NCI-H345 (cell line): ENCODE results near the gene CYGB.

ENCODE experiments used
- DNase-seq: peaks from one replicate; lab custom pipeline; 2025; lab: John Stamatoyannopoulos, UW

CYGB gene

DNA sequence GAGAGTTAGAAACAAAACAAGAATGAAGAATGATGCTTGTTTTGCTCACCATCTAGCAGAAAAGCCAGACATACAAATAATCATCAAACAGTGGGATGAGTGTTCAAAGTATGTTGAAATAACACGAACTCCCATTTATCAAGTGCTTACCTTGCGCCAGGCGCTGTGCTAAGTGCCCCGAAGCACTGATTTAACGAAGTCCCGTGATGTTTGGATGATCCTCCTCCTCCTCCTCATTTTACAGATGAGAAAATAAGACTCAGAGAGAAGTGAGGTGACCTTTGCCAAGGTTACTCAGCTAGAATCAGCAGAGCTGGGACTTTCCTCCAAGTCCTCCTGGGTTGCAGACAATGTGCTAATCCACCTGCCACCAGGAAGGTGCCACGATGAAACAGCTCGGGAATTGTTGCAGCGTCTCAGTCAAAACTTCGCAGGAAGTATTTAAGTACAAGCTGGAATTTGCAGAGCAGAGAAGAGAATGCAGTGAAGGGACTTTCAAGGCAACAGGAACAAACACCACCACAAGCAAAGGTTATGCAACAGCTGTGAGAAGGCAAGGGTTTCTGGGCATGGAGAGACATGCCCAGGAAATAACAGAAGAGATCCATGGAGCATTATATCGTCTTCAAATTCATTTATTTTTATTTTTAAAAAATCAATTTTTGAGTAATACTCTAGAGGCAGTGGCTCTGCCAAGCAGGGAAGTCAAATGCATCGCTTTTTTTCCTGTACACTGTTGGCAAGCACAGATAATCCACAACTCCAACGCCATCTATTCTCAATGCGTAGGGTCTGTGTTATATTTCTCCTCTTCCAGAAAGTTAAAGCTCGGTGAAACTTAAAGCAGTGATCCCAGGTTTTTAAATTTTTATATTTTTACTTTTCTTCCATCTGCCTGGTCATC, 13.5 kb upstream of the CYGB start:
- no peak for DNase-seq

DNA sequence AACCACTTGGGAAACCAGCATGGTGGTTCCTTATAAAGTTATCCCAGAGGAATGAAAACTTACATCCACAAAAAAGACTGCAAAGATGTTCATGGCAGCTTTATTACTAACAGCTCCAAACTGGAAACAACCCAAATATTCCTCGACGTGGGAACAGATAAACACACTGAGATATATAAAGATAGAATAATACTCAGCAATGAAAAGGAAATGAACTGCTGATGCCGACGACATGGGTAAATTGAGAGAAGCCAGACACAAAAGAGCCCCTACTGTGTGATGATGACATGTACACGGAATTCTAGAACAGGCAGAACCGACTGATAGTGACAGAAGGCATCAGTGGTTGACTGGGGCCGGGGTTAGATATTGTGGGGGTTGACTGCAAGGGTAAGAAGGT, 12.0 kb upstream of the CYGB start:
- no peak for DNase-seq

DNA sequence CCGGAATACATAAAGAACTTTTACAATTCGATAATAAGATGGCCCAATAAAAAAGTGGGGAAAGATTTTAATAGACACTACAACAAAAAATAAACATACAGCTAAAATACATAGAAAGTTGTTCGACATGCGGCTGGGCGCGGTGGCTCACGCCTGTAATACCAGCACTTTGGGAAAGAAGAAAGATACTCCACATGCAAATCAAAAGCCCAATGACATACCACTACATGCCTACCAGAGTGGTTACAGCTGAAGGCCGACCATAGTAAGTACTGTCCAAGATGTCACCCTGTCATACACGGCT, 11.7 kb upstream of the CYGB start:
- no peak for DNase-seq

DNA sequence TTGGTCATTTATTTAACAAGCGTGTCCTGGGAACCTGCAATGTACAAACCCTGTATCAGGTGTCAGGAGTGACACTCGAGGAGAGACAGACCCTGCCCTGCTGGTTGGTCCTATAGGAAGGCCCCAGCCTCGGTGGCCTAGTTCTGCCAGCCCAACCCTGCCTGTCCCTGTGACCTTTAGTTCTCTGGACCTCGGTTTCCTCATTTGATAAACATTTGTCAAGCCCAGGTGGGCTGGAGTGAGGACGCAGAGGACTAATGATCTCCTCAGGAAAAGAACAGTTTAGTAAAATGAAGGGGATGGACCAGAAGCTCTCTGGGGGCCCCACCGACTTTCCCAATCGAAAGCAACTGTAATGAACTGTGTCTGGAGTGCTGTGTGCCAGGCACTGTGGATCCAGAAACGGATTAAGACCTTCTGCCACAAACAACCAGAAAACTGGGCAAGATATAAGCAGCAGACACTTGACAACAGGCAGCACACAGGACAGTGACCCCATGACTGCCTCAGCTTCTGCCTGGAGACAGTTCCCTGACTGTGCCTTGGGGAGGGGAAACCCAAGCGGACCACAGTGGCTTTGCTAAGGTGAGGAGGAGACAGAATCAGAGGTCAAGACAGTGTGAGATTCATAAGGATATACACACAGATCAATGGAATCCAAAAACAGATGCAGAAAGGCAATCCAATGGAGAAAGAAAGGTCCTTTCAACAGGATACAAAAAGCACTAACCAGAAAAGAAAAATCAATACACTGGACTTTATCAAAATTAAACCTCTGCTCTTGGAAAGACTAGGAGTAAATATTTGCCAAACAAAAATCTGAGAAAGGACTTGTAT, 11.1 kb upstream of the CYGB start:
- DNase-seq = no peak

DNA sequence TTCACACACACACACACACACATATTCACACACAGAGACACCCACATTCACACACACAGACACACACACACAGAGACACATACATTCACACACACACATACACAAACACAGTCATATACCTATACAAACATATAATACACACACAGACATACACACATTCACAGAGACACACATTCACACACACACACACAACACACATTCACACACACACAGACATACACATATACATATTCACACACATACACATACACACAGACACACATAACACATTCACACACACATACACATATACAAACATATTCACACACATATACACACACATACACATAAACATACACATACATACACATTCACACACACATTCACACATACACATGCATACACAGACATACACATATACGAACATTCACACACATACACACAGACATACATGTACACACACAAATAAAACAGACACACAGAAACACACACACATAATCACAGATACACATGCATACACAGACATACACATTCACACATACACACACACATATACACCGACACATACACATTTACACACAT, 10.2 kb upstream of the CYGB start:
- no peak for DNase-seq

DNA sequence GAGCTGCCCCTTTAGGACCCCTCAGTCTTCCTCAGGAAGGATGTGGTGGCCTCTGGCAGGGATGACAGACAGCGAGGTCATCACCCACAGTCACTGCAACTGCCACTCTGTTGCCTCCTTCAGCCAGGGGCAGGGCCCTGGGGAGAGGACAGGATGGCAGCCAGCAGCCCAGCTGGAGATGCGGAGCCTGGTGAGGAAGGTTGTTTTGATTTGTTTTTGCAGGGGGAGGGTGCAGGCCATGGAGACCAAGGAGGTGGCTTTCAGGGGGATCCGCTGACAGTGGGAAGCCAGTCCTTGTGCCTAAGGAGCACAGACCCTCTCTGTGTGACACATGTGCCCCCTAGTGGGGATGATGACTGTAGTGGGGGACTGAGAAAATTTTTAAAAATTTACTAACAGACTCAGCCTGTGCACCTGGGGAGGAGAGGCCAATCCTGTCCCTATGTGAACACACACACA, 9.7 kb upstream of the CYGB start:
- peak; percentile 39 for DNase-seq

DNA sequence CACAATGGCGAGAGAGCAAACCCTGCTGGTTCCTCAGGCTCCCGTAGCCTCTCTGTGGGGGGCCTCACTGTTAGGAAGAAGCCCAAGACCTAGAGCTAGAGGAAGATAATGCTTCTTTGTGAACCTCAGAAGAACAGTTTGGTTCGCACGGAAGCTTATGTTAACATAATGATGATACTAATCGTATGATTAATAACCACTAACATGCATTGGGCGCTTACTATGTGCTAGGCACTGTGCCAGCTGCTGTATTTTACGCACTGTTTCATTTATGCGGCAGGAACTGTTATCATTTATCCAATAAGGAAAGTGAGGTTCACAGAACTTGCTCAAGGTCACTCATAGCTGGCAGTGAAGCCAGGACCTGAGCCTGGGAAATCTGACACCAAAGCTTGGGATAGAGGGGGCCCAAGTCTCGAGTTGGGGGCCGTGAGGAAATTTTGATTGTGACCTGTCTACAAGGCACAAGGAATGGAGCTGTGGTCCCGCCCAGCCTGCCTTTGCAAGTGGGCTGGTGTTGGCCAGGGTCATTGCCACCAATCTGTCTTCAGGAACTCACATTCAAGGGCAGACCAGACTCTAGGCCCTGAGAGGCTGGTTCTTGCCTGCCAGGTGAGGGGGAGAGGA, 9.2 kb upstream of the CYGB start:
- DNase-seq = no peak

DNA sequence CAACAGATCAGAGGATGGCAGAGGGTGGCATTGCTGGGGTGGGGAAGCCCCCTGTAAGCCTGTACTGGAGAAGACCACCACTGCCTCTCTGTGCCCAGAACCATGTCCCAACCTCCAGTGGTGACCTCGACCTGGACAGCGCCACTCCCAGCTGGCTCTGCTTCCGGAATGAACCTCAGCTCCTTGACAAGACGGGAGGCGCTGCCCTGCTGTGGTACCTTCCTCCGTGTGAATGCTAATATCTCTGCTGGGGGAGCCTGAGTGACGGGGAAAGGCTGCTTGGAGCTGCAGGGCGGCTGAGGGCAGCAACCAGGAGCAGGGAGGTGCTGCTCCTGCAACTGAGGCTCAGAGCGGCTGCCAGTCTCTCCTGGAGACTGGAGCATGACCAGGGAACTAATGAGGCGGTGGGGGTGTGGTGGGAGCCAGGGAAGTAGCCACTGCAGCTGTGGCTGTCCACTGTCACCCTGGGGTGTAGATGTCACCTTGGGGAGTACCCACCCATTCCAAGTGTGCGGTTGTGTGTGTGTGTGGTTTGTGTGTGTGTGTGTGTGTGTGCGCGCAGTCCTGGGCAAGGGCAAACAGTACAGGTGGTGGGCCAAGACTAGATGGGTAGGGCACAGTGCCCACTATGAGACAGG, 8.5 kb upstream of the CYGB start:
- DNase-seq = no peak

DNA sequence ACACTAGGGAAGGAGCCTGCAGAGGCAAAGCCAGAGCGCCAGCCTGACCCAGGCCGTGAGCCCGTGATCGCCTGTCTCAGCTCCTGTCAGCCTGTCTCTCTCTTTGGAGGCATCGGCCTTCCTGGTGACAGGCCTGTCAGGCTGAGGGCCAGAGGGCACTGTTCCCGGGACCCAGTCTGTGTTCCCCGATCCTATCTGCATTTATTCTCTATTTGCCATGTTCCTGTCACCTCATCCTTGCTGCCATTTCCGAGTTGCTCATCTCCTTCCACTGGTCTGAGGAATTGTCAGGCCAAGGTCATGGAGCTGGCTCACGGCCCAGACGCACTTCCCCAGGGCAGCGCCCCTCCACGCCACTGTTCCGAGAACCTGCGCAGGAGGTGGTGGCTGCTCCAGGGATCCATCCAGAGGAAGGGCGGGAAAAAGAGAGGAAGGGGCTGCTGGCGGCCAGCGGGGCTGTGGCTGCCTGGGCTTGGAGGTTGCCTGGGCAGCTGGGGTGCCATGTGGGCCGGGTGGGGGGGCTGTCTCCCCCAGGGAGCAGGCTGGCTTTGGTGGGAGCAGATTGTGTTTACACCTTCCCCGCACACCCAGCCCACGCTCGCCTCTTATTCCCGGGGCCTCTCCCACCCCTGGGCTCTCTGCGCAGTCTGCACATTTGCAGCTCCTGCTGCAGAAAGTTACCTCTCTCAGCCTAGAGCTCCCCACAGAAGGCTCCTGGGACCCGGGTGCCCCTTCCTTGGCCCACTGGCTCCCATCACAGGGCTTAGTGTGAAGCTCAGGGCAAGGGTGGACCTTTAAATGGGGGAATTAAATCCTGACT, 7.2 kb upstream of the CYGB start:
- DNase-seq = no peak

DNA sequence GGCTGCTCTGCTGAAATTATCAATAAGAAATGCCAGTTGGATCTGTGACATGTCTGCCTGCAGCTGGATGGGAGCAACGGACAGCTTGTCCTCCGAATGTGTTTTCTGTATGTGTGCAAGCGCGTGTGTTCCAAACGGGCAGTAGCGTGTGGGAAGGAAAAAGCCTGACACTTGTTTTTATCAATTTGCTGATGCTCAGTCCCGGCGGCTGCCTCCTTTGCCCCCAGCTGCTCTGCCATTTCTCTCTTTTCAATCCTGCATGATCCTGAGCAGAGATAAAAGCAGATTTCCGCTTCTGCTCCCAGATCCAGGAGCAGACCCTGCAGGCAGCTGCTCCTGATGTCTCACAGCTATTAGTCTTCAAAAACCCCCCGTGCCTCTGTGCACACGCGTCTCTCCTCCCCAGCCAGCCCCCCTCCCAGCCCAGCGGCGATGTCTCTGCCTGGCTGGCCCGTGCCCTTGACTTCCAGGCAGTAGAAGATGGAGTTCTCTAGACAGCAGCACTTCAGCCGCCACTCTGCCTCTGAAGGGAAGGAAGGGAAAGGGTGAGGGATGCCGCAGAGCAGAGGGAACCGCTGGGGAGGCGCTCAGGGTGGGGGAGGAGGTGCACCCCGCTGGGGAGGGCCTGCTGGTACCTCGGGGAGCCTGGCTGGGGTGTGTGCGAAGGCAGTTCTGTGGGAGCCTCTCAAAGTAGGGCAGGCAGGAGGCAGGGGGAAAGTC, 6.5 kb upstream of the CYGB start:
- DNase-seq = no peak

DNA sequence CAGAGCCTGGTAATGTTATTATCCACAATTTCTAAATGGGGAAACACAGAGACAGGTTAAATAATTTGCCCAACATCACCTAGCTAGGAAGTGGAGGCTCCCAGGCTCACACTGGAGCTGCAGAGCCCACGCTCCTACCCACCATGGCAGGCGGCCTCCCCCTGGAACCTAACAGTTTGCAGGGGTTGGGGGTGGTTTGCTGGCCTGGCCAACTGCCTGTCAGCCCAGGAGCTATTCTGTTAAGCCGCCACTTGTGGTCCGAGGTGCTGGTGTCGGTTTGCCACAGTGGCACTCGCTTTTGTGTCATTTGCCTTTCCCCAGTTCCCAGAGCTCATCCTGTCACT, 5.9 kb upstream of the CYGB start:
- DNase-seq = no peak

DNA sequence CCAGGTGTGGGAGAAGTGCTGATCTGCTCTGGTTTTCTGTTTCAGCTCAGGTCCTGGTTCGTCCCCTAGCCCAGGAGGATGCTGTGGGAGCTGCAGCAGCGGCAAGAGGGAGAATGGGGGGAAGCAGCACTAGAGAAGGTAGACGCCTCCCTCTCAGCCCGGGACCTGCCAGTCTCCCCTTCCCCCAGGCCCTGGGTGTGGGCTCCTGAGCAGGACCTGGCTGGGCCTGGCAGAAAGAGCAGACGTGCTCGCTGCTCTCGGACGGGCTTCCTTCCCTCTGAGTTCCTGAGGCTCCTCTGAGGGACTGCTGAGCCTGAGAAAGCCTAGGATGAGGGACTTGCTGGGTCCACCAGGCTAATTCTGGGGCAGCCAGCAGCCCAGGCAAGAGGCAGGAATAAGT, 5.5 kb upstream of the CYGB start:
- DNase-seq = no peak

DNA sequence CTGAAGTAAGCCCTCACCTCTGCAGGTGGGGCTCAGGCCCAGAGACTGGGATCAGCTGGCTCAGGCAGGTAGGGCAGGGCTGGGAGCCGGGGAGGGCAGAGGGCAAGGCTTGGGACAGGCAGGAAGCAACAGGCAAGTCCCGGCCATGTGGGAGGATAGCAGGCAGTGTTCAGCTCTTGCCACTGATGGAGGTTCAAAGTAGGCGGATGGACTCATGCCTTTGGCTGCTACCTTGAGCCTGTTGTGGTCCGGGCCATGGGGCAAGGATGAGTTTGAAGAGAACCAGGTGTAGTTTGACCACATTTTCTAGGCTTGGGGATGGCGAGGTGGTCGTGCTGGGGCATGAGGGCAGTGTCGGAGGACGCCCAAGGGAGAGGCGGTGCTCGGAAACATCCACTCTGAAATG, 5.1 kb upstream of the CYGB start:
- DNase-seq = no peak

DNA sequence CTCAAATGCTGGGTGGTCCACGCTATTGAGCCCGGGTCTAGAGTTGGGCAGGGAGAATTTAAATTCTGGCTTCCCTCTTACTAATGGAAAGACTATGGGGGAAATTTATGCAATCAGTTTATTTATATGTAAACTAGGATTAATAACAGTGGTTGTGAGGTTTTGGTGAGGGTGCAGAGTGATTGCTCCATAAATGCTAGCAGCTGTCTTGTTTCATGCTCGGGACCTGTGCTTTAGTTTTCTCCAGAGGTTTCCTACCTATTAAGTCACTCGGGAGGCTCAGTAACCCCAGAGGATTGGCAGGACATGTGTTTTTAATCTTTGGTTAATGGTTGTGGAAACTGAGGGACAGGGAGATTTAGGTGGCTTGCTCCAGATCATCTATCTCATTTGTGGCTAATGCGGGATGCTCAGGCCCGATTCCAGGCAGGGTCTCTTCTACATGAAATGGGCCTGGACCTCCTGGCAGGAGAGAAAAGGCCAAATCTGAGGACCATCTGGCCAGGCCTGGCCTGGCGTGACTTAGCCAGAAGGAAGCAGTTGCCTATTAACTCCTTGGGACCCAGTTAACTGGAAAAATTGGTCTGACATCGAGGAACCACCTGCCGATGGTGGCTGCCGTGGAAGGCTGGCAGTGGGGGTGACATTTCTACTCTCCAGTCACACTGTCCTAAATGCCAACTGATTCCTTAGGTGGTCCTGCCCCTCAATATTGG, 4.4 kb upstream of the CYGB start:
- DNase-seq = no peak

DNA sequence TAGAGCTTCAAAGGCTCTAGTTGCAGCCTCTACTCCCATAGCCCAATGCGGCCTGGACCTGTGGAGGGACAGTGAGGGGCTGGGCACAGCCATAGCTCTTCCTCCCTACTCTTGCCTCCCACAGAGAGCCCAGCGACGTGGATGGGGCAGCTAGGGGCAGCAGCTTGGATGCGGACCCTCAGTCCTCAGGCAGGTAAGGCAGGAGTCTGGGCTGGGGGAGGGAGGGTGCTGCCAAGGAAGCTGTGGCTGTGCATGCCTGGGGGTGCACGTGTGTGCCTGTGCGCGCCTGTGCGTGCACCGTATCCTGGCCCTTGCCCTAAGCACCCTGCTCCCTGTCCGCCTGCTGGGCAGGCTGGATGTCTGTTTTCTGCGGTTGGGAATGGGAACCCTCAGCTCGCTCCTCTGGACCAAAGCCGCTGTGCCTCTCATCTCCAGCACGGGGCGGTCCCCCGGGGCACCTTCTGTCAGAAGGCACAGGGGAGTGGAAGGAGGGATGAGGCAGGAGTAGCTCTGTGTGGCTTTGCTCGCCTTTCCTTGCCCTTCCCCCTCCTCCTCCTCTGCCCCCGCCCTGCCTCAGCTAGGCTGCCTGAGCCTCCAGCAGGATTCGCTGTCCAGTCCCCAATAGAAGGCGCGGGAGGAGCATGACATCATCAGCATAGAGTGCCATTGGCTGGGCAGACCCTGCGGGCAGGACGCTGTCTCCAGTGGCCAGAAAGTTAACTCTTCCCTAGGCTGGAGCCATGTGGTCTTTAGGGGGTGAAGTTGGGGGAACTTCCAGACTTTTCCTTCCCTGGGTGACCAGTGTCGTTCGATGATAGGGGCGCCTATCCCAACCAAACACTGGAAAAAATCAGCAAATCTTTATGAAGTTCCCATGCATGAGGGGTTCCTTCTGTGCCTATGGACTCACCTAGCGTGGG, 3.1 kb upstream of the CYGB start:
- DNase-seq = peak; percentile 90

DNA sequence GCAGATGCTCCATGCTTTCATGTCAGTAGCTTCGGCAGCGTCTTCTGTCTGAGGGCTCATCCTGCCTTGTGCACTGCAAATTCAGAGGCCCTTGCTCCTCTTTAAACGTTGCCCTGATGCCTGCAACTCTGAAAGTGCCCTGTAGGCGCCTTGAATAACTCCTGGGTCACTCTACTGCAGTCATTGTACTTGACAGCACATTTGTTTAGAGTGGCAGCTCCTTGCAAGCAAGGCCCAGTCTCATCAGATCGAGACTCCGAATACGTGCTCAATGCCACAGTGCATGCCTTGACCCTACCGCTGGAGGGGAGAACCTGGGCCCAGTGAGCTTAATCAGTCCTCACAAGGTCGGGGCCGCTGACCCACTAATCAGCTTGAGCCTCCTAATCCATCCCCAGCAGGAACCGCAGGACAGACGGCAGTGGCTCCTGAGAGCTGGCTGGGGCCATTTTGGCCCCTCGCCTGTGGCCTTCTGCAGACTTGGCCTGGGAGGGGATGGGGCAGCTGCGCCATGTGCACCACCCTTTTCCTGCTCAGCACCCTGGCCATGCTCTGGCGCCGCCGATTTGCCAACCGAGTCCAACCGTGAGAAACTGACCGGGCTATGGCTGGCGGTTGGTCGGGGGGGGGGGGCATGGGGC, 2.2 kb upstream of the CYGB start, which contains the start of gene PRCD:
PRCD (plus strand) TSS at position 414 of the 641 bp plus-strand sequence; CDS start at position 512, 98 bp downstream.
- DNase-seq = no peak

DNA sequence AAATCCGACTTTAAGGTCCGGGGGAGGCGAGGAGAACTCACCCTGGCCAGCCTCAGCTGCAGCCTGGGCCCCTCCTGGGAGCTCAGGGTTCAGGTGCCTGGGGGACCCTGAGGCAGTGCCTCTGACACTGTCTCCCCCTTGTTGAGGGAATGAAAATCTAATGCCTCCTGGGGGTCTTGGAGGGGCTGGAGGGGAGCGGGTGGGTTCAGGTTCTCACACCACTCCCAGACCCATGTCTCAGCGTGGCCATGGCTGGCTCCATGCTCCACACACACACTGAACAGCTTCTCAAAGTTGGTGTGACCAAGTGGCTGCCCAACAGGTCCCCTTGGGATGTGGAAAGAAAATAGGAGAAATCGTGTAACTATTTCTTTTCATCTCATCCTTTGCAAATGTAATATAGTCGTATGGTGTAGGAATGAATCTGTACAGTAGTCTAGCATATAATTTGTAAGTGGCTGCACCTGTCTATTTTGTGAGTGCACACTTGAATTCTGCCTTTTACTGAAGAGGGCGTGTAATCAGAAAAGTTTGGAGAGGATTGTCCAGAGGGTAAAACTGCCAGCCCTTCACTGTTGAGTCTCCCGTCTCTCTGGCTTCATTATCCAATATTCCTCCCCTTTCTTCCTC, 1.5 kb upstream of the CYGB start:
- no peak for DNase-seq
